GM18870 (cell line): ENCODE results near the gene TESK2.
A peak's percentile ranks its signal among the peaks of the same experiment; 100 is the strongest.
"Not testable (repeated sequence)": the region's sequence is repeated elsewhere in the genome, so short reads cannot be mapped to it uniquely, and the experiment has no call there.

Source experiments
- ATAC-seq: cut with Tn5 transposase; IDR thresholded peaks from one replicate; pipeline ENCODE4 v1.9.1; 2021; ENCODE audit warnings: moderate library complexity; ENCODE audit not compliant: unreplicated experiment

Gene TESK2

DNA sequence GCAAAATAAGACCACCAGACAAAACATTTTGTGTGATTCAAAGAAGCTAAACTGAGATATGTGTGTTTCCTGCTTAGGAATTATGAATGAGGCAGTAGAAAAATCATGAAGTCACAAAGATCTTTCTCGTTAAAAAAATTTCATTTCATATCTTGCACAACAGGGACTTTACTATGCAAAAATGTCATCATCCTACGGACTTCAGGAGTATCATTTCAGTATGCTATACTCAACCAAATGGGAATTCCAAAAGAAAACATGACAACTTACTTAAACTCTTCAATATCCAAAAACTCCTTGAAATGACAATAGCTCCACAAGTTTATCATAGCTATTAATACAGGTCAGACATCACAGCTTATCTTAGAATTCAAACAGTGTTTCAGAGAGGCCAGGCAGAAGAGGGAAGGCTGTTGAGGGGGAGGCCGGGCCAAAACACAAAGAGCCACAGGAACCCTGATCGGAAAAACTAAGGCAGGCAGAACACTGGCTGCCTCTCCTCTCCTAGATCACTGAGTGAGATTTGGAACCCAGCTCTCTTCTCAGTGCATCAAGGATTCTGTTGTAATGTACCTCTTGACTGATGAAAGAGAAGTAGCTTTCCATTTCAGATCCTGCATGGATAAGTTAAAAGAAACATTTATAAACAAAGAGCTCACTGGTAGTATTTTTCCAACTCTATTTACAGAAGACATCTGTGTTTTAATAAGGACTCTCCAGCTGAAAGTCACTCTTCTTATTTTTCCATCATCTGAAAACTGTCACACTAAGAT is 66.9 kb downstream of the TESK2 start:
- no peak for ATAC-seq

DNA sequence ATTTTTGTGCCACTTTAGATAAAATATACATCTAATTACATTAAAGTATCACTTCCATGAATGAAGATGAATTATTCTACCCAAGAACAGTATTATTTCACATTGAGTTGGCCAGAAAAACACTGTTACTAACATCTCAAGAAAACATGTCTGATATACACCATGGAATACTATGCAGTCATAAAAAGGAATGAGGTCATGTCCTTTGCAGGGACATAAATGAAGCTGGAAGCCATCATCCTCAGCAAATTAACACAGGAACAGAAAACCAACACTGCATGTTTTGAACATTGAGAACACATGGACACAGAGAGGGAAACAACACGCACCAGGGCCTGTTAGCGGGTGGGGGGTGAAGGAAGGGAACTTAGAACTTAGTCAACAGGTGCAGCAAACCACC is 69.0 kb downstream of the TESK2 start:
- no peak for ATAC-seq

DNA sequence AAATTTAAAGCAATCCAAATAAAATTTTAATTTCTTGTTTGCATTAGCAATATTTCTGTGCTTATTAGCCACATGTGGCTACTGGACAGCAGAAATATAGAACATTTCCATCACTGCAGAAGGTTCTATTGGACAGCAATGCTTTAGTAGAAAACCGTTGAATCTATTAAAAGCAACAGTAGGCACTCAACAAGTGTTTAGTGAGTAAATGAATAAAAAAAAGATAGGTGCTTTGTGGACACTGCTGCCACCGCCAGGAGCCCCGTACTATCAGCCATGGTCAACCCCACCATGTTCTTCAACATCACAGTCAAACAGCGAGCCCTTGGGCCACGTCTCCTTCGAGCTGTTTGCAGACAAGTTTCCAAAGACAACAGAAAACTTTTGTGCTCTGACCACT is 76.2 kb downstream of the TESK2 start:
- ATAC-seq = no peak

DNA sequence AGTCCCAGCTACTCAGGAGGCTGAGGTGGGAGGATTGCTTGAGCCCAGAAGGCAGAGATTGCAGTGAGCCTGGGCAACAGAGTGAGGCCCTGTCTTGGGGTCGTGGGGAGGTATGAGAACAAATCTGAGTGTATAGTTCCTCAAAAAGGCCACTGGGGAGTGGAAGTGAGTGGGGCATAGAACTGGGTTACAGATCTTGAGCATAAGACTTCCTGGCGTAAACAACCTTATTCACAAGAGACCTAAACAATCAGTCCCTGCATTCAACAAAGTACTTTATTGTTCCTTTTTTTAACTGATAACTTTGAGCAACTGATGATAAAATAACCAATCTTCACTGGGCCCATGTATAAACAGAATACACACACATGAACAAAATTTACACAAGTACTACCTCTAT is 78.1 kb downstream of the TESK2 start:
- no peak for ATAC-seq

DNA sequence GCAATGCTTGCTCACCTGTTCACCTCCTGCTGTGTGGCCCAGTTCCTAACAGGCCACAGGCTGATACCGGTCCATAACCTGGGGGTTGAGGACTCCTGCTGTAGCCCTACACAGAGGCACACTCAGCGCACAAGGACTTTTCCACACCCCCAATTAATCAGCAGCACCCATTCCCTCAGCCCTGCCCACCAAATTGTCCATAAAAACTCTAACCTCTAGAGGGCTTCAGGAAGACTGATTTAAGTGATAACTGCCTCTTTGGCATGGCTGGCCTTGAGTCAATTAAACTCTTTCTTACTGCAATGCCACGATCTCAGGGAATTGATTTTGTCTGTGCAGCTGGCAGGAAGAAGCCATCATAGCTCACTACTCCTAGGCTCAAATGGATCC is 79.5 kb downstream of the TESK2 start:
- no peak for ATAC-seq

DNA sequence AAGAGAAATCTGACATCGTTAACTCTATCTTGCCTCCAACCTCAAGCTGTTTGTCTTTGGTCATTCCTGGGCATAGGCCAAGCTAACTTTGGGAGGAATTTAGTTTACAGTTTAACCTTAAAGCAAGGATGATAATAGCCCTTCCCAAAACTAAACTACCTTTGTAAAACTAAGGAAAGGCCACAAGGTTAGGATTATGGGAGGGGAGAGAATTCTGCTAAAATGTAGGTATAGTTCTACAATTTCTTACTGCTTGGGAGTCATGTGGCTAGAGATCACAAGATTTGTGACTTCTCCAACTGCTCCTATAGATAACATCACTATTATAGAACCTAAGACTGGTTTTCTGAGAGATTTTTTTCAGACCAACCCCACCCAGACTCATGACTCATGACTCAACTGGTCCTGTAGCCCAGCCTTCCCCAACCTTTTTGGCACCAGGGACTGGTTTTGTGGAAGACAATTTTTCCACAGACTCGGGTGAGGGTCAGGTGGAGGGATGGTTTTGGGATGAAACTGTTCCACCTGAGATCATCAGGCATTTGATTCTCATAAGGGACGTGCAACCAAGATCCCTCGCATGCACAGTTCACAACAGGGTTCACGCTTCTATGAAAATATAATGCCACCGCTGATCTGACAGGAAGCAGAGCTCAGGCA is 80.0 kb downstream of the TESK2 start:
- ATAC-seq = no peak

DNA sequence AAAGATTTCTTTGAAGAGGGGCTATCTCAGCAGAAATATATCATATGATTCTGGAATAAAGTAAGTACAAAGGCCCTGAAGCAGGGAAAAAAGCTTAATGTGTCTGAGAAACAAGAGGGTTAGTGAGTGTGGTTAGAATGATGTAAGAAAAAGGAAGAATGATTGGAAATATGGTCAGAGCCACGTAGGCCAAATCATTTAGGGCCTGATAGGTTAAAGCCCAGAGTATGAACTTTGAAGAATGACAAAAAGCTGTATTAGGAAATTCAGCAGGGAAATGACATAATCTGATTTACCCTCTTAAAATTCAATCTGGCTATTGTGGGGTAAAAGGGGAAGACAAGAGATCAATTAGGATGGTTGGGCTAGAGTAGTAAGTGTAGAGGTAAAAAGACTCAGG is 81.7 kb downstream of the TESK2 start:
- ATAC-seq = no peak

DNA sequence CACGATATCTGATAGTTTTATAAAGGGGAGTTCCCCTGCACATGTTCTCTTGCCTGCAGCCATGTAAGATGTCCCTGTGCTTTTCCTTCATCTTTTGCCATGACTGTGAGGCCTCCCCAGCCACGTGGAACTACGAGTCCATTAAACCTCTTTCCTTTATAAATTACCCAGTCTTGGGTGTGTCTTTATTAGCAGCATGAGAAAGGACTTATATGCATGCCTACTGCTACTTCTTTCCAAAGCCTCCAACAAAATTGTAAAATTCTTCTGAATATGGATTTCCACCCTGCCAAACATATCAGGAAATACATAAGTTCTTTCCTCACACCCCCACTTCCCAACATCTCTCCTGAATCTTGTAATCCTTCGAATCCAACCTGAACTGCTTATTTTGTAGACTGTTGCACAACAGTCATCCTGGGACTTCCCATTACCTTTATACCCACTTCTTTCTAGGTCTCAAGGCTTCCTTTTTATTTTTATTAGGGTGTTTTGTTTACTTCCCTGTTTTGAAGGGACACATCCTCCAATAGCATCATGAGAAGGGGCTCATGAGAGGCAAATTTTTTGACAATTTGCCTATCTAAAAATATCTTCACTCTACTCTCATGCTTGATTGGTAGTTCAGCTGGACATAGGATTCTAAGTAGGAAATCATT is 83.2 kb downstream of the TESK2 start:
- ATAC-seq = no peak

DNA sequence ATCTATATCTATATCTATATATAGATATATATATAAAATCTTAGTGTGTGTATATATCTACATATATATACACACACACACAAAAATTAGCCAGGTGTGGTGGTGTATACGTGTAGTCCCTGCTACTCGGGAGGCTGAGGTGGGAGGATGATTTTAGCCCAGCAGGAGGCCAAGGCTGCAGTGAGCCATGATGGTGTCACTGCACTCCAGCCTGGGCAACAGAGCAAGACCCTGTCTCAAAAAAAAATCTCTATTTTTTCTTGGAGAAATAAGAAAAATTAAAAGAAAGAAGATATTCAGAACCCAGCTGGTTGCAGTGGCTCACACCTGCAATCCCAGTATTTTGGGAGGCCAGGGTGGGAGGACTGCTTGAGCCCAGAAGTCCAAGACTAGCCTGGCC is 85.3 kb downstream of the TESK2 start:
- ATAC-seq = no peak

DNA sequence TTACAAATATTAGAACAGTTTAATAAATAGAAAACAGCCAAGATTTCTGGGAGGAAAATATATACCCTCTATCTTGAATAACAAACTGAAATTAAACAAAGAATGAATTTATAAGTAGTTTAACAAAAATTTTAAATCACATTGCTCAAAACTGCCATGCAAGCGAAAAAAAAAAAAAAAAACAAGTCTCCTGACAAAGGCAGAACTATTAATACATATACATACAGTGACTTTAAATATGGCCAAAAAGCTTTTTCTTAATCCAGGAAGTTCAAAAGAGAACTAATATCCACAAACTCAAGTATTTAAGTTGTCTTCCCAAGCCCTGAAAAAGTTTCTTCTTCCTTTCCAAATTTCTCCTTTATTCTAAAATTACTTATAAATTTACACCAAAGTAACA is 87.2 kb downstream of the TESK2 start:
- ATAC-seq = no peak

DNA sequence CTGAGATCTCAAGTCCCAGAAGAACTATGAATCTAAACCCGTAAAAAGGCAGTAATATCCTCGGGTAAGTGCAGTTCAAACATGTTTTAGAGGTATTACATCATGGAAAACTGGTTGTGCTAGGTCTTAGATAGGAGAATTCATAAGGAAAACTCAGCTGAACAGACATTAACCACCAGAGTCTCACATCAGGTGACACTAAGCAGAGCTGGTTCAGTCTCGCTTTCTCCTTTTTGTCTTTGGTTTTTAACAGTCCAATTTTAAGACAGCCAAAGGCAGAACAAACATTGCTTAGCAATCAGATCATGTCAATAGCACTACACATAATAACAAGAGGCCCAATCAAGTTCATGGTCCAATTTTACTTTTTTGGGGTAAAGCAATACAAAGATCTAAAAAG is 87.7 kb downstream of the TESK2 start:
- no peak for ATAC-seq

DNA sequence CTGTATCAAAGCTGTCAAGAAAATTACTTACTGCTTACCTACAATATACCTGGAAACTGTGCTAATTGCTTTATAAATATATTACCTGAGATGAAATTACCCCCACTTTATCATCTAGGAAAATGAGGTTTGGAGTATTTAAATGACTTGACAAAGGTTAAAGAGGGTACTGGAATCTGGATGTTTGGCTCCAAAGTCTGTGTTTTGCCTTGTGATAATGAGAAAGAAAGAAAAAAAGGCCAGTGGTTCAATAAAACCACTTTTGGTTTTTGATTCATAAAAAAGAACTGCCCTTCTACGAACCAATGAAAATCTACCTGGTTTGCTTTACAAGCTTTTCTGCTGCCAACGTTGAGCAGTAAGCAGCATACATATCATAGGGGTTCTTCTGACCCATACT is 89.4 kb downstream of the TESK2 start:
- ATAC-seq = no peak

DNA sequence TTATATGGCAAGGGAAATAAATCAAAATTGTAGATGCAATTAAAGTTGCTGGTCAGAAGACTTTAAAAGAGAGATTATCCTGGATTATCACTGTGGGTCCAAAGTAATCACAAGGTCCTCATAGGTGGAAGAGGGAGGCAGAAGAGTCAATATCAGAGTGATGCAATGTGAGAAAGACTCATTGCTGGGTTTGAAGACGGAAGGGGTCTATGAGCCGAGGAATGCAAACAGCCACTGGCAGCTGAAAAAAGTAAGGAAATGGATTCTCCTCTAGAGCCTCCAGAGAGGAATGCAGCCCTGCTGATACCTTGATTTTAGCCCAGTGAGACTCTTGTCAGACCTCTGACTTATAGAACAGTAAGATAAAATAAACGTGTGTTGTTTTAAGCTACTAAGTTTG is 90.9 kb downstream of the TESK2 start:
- no peak for ATAC-seq

DNA sequence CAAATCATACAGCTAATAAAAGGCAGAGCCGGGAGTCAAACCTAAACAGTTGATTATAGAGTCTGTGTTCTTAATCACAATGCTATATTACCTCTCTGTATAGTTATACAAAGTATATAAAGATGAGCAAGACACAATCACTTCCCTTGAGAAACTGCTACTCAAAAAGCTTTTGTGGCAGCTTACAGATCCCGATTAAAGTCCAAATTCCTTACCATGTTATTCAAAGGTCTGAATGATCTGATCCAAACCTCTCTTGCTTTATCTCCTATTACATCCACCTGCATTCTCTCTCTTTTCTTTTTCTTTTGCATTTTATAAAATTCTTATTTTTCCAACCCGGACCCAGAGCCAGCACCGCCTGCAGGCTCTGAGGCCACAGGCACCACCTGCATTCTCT is 93.7 kb downstream of the TESK2 start:
- ATAC-seq = no peak

DNA sequence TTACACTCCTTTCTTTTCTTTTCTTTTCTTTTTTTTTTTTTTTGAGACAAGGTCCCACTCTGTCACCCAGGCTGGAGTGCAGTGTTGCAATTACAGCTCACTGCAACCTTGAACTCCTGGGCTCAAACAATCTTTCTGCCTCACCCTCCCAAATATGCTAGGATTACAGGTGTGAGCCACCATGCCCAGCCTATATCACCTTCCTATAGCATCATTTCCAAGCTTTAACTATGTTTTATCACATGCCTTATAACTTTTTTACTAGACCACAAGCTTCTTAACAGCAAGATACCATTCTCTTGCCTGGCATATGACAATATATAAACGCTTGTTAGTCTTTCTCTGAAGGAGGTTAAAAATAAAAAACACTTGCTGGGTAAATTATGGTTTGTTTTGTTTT is 95.4 kb downstream of the TESK2 start:
- ATAC-seq = no peak

DNA sequence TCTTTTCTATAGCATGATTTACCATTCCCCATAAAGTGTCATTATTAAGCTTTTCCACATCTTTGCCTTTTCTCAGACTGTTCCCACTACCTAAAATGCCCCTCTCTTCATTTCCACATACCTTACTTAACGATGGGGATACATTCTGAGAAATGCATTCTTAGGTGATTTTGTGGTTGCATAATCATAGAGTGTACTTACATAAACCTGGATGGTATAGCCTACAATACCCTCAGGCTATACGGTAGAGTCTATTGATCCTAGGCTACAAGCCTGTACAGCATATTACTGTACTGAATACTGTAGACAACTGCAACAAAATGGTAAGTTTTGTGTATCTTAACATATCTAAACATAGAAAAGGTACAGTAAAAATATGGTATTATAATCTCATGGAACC is 95.9 kb downstream of the TESK2 start:
- no peak for ATAC-seq

DNA sequence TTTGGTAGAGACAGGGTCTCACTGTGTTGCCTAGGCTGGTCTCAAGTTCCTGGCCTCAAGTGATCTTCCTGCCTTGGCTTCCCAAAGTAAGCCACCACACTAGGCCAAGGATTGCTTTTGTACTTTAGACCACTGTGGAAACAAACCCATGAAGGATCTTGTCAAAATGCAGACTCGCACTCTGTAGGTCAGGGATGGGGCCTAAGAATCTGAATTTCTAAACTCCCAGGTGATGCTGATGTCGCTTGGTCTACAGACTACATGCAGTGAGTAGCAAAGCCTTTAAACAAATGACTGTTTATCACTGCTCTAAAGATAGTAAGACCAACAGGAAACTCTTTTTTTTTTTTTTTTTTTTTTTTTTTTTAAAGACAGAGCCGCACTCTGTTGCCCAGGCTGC is 96.6 kb downstream of the TESK2 start:
- ATAC-seq = peak; percentile 52

DNA sequence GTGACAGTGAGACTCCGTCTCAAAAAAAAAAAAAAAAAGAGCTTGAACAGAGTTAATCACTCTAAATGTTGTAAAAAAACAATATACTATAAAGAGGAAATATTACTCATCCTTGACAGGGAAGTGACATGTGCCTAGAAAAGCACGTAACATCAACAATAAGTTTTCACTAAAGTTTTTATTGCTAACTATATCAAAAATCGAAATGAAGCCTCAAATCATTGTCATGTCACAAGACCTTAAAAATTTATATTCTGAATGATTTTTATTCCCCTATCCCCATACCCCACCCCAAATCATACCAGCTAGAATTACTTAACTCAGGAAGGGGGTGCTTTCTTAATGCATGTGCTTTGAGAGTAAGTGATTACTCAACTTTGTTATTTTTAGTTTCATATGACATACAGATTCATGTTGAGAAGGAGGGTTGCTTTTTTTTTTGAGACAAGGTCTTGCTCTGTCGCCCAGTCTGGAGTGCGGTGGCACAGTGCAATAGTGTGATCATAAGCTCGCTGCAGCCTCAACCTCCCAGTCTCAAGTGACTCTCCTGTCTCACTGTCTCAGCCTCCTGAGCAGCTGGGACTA is 97.2 kb downstream of the TESK2 start:
- peak; percentile 62 for ATAC-seq

DNA sequence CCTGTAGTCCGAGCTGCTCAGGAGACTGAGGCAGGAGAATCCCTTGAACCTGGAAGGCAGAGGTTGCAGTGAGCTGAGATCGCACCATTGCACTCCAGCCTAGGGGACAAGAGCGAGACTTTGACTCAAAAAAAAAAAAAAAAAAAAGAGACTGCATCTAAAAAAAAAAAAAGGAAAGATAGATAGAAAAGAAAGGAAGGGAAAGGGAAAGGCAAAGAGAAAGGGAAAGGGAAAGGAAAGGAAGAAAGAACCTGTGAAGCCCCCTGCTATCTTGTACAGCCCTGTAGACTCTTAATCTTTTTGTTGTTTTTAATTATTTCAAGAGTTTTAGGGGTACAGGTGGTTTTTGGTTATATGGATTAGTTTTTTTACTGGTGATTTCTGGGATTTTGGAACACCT is 104.7 kb downstream of the TESK2 start:
- ATAC-seq = no peak

DNA sequence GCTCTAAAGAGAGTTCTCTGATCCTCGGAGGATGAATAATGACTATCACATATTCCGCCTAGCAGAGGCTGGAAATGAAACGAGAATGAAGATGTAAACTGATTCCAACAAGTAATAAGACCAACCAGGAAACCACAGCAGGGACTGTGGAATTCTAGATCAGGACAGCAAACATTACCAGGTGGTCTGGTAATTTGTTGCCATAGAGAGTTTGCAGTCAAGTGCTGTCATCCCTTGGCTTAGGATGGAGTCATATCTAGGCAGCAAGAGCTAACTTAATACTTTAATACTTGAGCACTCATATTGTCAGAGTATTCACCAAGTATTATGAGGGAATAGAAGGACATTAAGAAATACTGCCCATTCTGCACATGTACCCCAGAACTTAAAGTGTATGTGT is 105.7 kb downstream of the TESK2 start:
- no peak for ATAC-seq

DNA sequence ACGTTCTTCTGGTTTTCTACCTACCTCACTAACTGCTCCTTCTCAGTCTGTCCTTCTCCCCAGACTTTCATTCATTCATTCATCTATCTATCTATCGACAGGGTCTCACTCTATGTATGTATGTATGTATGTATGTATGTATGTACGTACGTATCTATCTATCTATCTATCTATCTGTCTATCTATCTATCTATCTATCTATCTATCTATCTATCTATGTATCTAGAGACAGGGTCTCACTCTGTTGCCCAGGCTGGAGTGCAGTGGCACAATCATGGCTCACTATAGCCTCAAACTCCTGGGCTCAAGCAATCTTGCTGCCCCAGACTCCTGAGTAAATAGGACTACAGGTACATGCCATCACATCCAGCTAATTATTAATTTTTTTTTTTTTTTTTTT is 106.8 kb downstream of the TESK2 start:
- ATAC-seq = not testable (repeated sequence)

DNA sequence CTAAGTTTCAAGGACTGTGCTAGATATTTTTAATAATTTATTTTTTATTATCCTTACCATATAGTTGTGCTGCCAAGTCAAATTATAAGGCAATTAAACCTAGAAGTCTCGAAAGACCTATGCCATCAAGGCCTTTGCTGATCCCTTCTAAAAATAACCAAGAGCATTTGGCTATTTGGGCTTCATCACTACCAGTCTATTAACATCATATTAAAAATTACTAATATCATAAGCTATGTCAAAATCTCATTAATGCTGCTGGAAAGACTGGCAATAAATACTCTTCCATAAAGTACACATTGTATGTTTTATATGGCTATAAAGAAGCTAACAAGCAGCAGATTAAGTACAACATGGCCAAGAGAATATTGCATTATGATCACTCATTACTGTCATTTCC is 107.8 kb downstream of the TESK2 start:
- ATAC-seq = no peak
